ENCODE measurements around the gene SNCAIP.

GRCh38 chr5:122447879-122448278 is 135.8 kb downstream of the SNCAIP start:
- TF ChIP-seq POU2F2 (IDR thresholded peaks at IDR 0.05; ENCODE audit: low read depth, low read length) (no peak), TAF1 (IDR thresholded peaks at IDR 0.05; ENCODE audit: low read depth, low read length) (no peak), POLR2AphosphoS5 (IDR thresholded peaks at IDR 0.05; ENCODE audit: low read depth, low read length) (no peak), POLR2A (IDR thresholded peaks at IDR 0.05; ENCODE audit: low read depth, low read length) (no peak), SPI1 (IDR thresholded peaks at IDR 0.05; ENCODE audit: low read depth, low read length) (no peak), PAX5 (IDR thresholded peaks at IDR 0.05; ENCODE audit: insufficient read depth, low read length, severe bottlenecking) (no peak)
